Measurements from ENCODE around the gene DLAT. TPM values are rescaled to one million over a fixed set of nuclear protein-coding genes. Genes with fewer than 3 reads are reported as not detected.
A peak's percentile ranks its signal among the peaks of the same experiment; 100 is the strongest.
"Not testable (repeated sequence)": the region's sequence is repeated elsewhere in the genome, so short reads cannot be mapped to it uniquely, and the experiment has no call there.

The DLAT gene
- total RNA-seq, 1 experiment from 2014 or later = 75.9 TPM

DNA sequence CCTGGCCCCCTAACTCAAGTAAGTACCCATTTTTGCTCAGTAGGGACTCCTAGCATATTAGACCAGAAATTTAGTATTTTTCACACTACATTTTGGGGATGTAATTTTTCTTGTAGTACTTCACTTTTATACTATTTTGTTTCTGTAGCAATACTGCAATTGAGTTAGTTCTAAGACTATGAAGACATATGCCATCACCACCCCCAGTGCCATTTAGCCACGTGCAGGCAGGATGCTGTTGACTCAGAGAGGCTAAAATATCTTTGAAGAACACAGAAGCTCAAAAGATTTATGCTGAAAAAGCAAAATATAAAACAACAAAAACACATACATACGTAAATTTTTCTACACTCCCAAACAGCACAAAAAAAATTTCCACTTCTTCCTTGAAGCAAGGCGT is 29.1 kb upstream of the DLAT start:
- TF ChIP-seq SIN3A (IDR thresholded peaks at IDR 0.05; ENCODE audit: borderline replicate concordance, insufficient read depth, low read depth, low read length) = no peak
- no peak for TF ChIP-seq TCF7L2 (IDR thresholded peaks at IDR 0.05; ENCODE audit: low read depth, low read length)
- TF ChIP-seq, protein P1, sequence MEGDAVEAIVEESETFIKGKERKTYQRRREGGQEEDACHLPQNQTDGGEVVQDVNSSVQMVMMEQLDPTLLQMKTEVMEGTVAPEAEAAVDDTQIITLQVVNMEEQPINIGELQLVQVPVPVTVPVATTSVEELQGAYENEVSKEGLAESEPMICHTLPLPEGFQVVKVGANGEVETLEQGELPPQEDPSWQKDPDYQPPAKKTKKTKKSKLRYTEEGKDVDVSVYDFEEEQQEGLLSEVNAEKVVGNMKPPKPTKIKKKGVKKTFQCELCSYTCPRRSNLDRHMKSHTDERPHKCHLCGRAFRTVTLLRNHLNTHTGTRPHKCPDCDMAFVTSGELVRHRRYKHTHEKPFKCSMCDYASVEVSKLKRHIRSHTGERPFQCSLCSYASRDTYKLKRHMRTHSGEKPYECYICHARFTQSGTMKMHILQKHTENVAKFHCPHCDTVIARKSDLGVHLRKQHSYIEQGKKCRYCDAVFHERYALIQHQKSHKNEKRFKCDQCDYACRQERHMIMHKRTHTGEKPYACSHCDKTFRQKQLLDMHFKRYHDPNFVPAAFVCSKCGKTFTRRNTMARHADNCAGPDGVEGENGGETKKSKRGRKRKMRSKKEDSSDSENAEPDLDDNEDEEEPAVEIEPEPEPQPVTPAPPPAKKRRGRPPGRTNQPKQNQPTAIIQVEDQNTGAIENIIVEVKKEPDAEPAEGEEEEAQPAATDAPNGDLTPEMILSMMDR (IDR thresholded peaks at IDR 0.05) = no peak
- no peak for TF ChIP-seq POLR2AphosphoS5 (IDR thresholded peaks at IDR 0.05; ENCODE audit: low read depth, low read length)
- TF ChIP-seq, protein P2, sequence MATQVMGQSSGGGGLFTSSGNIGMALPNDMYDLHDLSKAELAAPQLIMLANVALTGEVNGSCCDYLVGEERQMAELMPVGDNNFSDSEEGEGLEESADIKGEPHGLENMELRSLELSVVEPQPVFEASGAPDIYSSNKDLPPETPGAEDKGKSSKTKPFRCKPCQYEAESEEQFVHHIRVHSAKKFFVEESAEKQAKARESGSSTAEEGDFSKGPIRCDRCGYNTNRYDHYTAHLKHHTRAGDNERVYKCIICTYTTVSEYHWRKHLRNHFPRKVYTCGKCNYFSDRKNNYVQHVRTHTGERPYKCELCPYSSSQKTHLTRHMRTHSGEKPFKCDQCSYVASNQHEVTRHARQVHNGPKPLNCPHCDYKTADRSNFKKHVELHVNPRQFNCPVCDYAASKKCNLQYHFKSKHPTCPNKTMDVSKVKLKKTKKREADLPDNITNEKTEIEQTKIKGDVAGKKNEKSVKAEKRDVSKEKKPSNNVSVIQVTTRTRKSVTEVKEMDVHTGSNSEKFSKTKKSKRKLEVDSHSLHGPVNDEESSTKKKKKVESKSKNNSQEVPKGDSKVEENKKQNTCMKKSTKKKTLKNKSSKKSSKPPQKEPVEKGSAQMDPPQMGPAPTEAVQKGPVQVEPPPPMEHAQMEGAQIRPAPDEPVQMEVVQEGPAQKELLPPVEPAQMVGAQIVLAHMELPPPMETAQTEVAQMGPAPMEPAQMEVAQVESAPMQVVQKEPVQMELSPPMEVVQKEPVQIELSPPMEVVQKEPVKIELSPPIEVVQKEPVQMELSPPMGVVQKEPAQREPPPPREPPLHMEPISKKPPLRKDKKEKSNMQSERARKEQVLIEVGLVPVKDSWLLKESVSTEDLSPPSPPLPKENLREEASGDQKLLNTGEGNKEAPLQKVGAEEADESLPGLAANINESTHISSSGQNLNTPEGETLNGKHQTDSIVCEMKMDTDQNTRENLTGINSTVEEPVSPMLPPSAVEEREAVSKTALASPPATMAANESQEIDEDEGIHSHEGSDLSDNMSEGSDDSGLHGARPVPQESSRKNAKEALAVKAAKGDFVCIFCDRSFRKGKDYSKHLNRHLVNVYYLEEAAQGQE (IDR thresholded peaks at IDR 0.05; ENCODE audit: insufficient read depth in 1 of 2, low read depth in 2 of 2, low read length in 1 of 2) = no peak
- Histone ChIP-seq H3K4me1 (ENCODE audit: control insufficient read depth, insufficient read depth, low read length) (no peaks in the 10 kb centered on the region), H3K27me3 (ENCODE audit: control insufficient read depth, insufficient read depth, low read length) (no peaks in the 10 kb centered on the region), H3K9me3 (ENCODE audit: control insufficient read depth, insufficient read depth, low read depth, low read length) (no peaks in the 10 kb centered on the region), H3K27ac (ENCODE audit: low read length) (no peak overlapping the region), H3K4me3 (ENCODE audit: low read depth in 2 of 2, low read length in 2 of 2) (no peak overlapping the region), H3K36me3 (ENCODE audit: control insufficient read depth, insufficient read depth, low read length) (no peaks in the 10 kb centered on the region)
- ChIA-PET POLR2A (no interaction called here), CTCF (interaction anchor here (0.6 to 1.3 kb wide), 3 partner anchors 10 to 1208 kb away, joined by 3 to 7 read pairs (median 6); no protein-coding TSS in a partner anchor)
- ATAC-seq (no peak), DNase-seq (ENCODE audit: low read depth, low spot score) (no peak)
- BruUV-seq (replicated peaks) = no TSS peak
- in situ Hi-C loops (cut with HindIII; ENCODE audit: low pct_unique_long_range_greater_than_20kb, low sequenced_read_pairs) (no loop called here), intact Hi-C loops (cut with micrococcal nuclease; ENCODE audit: unreplicated experiment) (no loop called here)

DNA sequence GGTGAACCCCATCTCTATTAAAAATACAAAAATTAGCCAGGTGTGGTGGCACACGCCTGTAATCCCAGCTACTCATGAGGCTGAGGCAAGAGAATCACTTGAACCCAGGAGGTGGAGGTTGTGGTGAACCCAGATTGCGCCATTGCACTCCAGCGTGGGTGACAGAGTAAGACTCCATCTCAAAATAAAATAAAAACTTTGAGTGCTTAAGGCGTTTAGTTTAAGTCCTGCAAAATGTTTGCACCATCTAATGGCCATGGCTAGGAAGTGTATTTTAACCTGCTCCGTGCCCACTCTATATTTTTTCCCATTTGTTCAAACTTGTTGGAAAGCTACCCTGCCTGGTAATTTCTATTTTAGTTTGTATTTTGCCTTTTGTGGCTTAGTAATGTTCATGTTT is 28.5 kb upstream of the DLAT start:
- ATAC-seq = peak; percentile 85
- POLR2A ChIA-PET; H3K27ac ChIP-seq (ENCODE audit: low read length); H3K27me3 ChIP-seq (ENCODE audit: control insufficient read depth, insufficient read depth, low read length); H3K36me3 ChIP-seq (ENCODE audit: control insufficient read depth, insufficient read depth, low read length); H3K4me3 ChIP-seq (ENCODE audit: low read depth in 2 of 2, low read length in 2 of 2); DNase-seq (ENCODE audit: low read depth, low spot score); H3K9me3 ChIP-seq (ENCODE audit: control insufficient read depth, insufficient read depth, low read depth, low read length); in situ Hi-C loops (cut with HindIII; ENCODE audit: low pct_unique_long_range_greater_than_20kb, low sequenced_read_pairs); intact Hi-C loops (cut with micrococcal nuclease; ENCODE audit: unreplicated experiment); H3K4me1 ChIP-seq (ENCODE audit: control insufficient read depth, insufficient read depth, low read length); BruUV-seq (replicated peaks): not testable (repeated sequence)
- TF ChIP-seq, protein P1 (IDR thresholded peaks at IDR 0.05) = peak; percentile 72
- CTCF ChIA-PET = interaction anchor here (0.7 to 1.3 kb wide), 2 partner anchors 11 to 15 kb away, joined by 3 to 7 read pairs; no protein-coding TSS in a partner anchor
